ENCODE data around the gene ETV5. TPM values are rescaled to one million over a fixed set of nuclear protein-coding genes. Genes with fewer than 3 reads are reported as not detected.
A peak's percentile ranks its signal among the peaks of the same experiment; 100 is the strongest.

The ETV5 gene
- total and polyA plus RNA-seq, 9 of the 15 experiments (the other 6 are each of a cell fraction or from before 2014, with no cell fraction given), result 9.2 to 25.9 (median 15.9) TPM

- TF ChIP-seq ZNF584 (CRISPR knock-in tag; IDR thresholded peaks at IDR 0.05; ENCODE audit: low read depth), result 0 out of 2 replicates have a peak, but pooled peaks have one; percentile 27
- no peak for TF ChIP-seq ZNF76 (CRISPR knock-in tag; IDR thresholded peaks at IDR 0.05; ENCODE audit: borderline replicate concordance)
- TF ChIP-seq DPF2 (IDR thresholded peaks at IDR 0.05), result no peak
- TF ChIP-seq POLR3G (IDR thresholded peaks at IDR 0.05; ENCODE audit: extremely low read depth, insufficient read length, insufficient replicate concordance), result no peak
- peak; percentile 85 for TF ChIP-seq MEIS2 (IDR thresholded peaks at IDR 0.05; ENCODE audit: partially characterized antibody)
- TF ChIP-seq KDM1A (IDR thresholded peaks at IDR 0.05), result peak; percentile 91 to 92
- peak; percentile 88 for TF ChIP-seq PKNOX1 (IDR thresholded peaks at IDR 0.05)
- TF ChIP-seq CTBP1 (IDR thresholded peaks at IDR 0.05; ENCODE audit: borderline replicate concordance), result no peak
- peak; percentile 77 for TF ChIP-seq TEAD4 (IDR thresholded peaks at IDR 0.05; ENCODE audit: low read length)
- no peak for TF ChIP-seq TEAD4 (CRISPR knock-in tag; IDR thresholded peaks at IDR 0.05; ENCODE audit: borderline replicate concordance)
- TF ChIP-seq ZNF77 (CRISPR knock-in tag; IDR thresholded peaks at IDR 0.05), result no peak
- TF ChIP-seq TCF15 (CRISPR knock-in tag; IDR thresholded peaks at IDR 0.05), result no peak
- no peak; the same call in 1 of the 2 replicates for TF ChIP-seq PBX2 (CRISPR knock-in tag; IDR thresholded peaks at IDR 0.05; ENCODE audit: low read depth)
- TF ChIP-seq PBX2 (tag; conservative IDR thresholded peaks at IDR 0.05; ENCODE audit: low read depth), result peak; percentile 78
- peak in 1 of 2 experiments; percentile 91; a peak in 2 of 4 replicates for TF ChIP-seq TEAD1 (CRISPR knock-in tag; IDR thresholded peaks at IDR 0.05)
Measured at GRCh38 chr3:186105543-186105942, 3.3 kb downstream of the ETV5 start (continued).

Measured in K562 (cell line).